NB4 (cell line): Measurements from ENCODE around the gene LRRC17.

ENCODE experiments used
- DNase-seq: peaks from one replicate; pipeline ENCODE4 v3.0.0; 2010; ENCODE audit warnings: low read depth
- H3K4me3 ChIP-seq: one replicate; pipeline ENCODE4 v1.5.1; 2011; ENCODE audit warnings: mild to moderate bottlenecking, low read depth, low read length, moderate library complexity
- MYC ChIP-seq: IDR thresholded peaks from 2 replicates; pipeline ENCODE4 v1.6.1; 2011; ENCODE audit warnings: low read depth, low read length
- POLR2A ChIP-seq: IDR thresholded peaks from 2 replicates; pipeline ENCODE4 v1.6.1; 2011; ENCODE audit warnings: mild to moderate bottlenecking; ENCODE audit not compliant: insufficient read length; ENCODE audit errors: extremely low read depth
- TF ChIP-seq, protein P1 (sequence below): IDR thresholded peaks from one replicate; pipeline ENCODE4 v1.5.1; 2012; ENCODE audit warnings: low read depth, low read length
- TF ChIP-seq, protein P2 (sequence below): IDR thresholded peaks from 2 replicates; pipeline ENCODE4 v1.6.1; 2011; ENCODE audit warnings: low read depth, low read length

LRRC17 gene

DNA sequence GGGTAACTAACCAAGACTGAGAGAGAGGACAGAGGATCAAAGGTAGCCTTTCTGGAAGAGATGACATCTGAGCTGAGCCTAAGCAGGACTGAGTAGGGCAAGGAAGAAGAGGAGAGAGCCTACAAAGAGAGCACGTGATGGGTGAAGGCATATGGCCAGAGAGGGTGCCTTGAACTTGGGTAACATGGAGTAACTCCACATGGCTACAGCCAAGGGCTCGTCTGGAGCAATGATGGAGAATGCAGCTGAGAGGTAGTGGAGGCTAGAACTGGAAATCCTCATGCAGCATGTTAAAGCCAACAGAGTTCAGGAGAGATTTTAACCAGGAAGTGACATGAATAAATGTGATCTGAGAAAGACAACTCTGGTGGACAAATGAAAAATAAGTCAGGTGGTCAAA lies 77.8 kb downstream of the LRRC17 start:
- no peak for DNase-seq
- TF ChIP-seq POLR2A (no peak), MYC (no peak)
- TF ChIP-seq, protein P1, sequence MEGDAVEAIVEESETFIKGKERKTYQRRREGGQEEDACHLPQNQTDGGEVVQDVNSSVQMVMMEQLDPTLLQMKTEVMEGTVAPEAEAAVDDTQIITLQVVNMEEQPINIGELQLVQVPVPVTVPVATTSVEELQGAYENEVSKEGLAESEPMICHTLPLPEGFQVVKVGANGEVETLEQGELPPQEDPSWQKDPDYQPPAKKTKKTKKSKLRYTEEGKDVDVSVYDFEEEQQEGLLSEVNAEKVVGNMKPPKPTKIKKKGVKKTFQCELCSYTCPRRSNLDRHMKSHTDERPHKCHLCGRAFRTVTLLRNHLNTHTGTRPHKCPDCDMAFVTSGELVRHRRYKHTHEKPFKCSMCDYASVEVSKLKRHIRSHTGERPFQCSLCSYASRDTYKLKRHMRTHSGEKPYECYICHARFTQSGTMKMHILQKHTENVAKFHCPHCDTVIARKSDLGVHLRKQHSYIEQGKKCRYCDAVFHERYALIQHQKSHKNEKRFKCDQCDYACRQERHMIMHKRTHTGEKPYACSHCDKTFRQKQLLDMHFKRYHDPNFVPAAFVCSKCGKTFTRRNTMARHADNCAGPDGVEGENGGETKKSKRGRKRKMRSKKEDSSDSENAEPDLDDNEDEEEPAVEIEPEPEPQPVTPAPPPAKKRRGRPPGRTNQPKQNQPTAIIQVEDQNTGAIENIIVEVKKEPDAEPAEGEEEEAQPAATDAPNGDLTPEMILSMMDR = no peak
- TF ChIP-seq, protein P2, sequence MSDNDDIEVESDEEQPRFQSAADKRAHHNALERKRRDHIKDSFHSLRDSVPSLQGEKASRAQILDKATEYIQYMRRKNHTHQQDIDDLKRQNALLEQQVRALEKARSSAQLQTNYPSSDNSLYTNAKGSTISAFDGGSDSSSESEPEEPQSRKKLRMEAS = no peak
- no peak overlapping the region for H3K4me3 ChIP-seq

DNA sequence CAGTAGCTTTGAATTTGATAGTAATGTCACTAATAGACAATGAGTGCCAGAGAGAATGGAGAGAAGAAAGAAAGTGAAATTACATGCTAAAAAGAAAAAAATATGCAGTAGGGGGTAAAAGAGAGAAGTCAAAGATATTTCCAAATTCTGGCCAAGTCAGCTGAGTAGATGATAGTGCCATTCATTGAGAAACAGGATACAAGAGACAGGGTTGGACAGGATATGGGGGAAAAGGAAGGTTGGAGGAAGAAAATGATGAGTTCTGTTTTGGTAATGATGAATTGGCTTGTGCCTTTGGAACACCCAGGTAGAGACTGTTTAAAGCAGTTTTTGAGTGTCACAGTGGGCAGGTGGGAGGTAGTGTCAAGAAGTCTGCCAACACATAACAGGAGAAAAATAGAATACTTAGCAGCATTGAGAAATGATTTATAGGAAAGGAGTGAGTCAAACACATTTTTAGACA lies 78.3 kb downstream of the LRRC17 start:
- TF ChIP-seq, protein P2 = no peak
- TF ChIP-seq, protein P1 = no peak
- no peak for TF ChIP-seq MYC
- no peak for TF ChIP-seq POLR2A
- no peak overlapping the region for H3K4me3 ChIP-seq
- DNase-seq = peak; percentile 51

DNA sequence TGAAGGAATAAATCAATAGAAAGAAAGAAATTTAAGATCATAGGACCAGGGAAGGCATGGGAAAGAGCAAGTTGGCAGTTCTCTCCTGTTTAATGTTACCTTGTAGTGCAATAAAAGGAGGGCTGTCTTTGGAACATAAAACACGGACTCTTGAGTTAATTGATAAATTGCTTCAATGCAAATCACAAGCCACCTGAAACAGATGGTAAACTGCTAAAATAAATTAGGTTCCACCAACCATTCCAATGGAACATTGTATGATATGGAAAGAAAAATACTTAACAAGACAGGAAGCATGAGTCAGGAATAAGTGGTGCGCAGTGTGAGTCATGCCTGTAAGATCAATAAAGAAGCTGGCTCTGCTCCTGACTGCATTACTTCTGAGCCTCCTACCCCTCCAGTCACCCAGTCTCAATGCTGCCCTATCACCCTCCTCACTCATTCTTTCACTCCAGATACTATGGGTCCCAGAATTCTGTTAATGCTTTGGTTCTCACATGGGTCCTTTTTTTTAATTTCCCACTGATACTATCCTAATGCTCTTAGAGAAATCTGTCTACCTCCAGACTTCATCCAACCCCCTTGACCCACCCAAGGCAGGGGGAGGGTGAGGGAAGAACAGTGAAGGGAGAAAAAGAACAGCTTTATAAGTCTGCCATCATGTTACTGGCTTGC lies 78.9 kb downstream of the LRRC17 start:
- TF ChIP-seq MYC (0 out of 2 replicates have a peak, but pooled peaks have one; percentile 22), POLR2A (no peak)
- TF ChIP-seq, protein P1 = no peak
- TF ChIP-seq, protein P2 = no peak
- no peak overlapping the region for H3K4me3 ChIP-seq
- peak; percentile 87 for DNase-seq

DNA sequence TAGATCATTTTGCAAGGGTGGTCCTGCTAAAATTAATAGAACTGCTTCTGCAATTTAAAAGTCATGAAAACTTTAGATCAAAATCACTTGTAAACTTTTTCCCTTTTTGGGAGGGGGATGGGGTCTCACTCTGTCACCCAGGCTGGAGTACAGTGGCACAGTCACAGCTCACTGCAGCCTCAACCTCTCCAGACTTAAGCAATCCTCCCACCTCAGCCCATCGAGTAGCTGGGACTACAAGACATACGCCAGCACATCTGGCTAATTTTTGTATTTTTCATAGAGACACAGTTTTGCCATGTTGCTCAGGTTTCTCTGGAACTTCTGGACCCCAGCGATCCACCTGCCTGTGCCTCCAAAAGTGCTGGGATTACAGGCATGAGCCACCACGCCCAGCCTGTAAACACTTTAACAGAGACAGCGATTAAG lies 79.7 kb downstream of the LRRC17 start:
- TF ChIP-seq MYC = no peak
- TF ChIP-seq, protein P1 = no peak
- TF ChIP-seq, protein P2 = no peak
- no peak for TF ChIP-seq POLR2A
- DNase-seq = peak; percentile 52
- no peak overlapping the region for H3K4me3 ChIP-seq

DNA sequence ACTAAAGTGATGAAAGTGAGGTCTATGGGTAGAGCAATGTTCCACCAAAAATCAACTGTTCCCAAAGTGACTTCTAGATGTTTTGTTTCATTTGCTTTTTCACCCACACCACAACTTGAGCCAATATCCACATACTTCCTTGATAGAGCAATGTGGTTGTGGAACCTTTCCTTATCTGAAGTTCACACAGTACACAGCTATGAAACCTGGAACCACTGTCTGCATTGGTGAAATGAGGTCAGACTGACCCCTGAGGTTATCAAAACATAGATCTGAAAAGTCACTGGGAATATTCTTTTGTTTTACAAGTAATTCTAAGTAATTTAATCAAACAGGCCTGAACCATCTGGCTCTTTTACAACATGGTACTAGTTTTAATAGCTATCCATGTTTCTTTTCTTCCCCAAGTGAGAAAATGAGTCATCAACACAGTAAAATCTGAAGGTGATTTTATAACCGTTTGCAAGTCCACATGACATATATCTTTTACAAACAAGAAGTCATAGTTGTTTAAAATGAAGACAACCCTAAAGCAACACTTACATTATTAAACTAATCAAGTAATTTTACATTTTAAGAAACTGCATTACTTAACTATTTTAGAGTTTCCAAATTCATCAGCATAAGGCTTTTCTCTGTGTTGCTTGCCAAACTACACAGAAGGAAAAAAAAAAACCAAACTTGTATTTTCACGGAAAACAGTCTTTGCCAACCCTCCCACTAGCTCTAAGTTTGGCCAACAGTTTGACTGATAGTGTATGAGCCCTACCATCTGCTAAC lies 80.3 kb downstream of the LRRC17 start:
- TF ChIP-seq, protein P1 = no peak
- TF ChIP-seq, protein P2 = no peak
- TF ChIP-seq POLR2A (no peak), MYC (no peak)
- no peak overlapping the region for H3K4me3 ChIP-seq
- DNase-seq = peak; percentile 62
